Type B pancreatic cell (in vitro differentiated cells): ENCODE data around the gene CDH24. TPM values are rescaled to one million over a fixed set of nuclear protein-coding genes. Genes with fewer than 3 reads are reported as not detected.
A peak's percentile ranks its signal among the peaks of the same experiment; 100 is the strongest.

ENCODE experiments used
- DNase-seq: peaks from one replicate; pipeline ENCODE4 v3.0.0; 2021; ENCODE audit warnings: mixed read lengths; ENCODE audit not compliant: unreplicated experiment; ENCODE audit errors: extremely low spot score
- H3K27ac Mint-ChIP-seq: 2 replicates; pipeline ENCODE4 v1.8.0; 2021; ENCODE audit warnings: mild to moderate bottlenecking, mixed read lengths
- H3K27me3 Mint-ChIP-seq: 2 replicates; pipeline ENCODE4 v1.8.0; 2021; ENCODE audit warnings: mixed read lengths
- H3K36me3 Mint-ChIP-seq: 2 replicates; pipeline ENCODE4 v1.8.0; 2021; ENCODE audit warnings: mixed read lengths
- H3K4me1 Mint-ChIP-seq: one replicate; pipeline ENCODE4 v1.8.0; 2021; ENCODE audit warnings: mixed read lengths; ENCODE audit not compliant: unreplicated experiment
- H3K4me3 Mint-ChIP-seq: 2 replicates; pipeline ENCODE4 v1.8.0; 2021; ENCODE audit warnings: mild to moderate bottlenecking, mixed read lengths
- H3K9me3 Mint-ChIP-seq: 2 replicates; pipeline ENCODE4 v1.8.0; 2021; ENCODE audit warnings: mixed read lengths
- CTCF ChIP-seq: fragments of 200-600 bp; sonication (generic); conservative IDR thresholded peaks from 2 replicates; pipeline ENCODE4 v1.5.0; 2021; ENCODE audit warnings: antibody characterized with exemption, mild to moderate bottlenecking
- total RNA-seq: library from RNA; stranded (reverse); gene quantifications from 2 replicates; pipeline ENCODE4 v1.2.1, GENCODE V29; 2021; ENCODE audit warnings: low replicate concordance

CDH24 gene
- total RNA-seq, 1 donor from 2014 or later = 20.4 TPM

GRCh38 chr14:23099212-23099861 is 42.0 kb upstream of the CDH24 start:
- Mint-ChIP-seq H3K27me3 (peaks cover 9% of the 10 kb centered on the region), H3K27ac (no peak overlapping the region), H3K4me1 (peaks cover 13% of the 10 kb centered on the region), H3K4me3 (peak overlapping the region; percentile 46), H3K36me3 (peaks cover 17% of the 10 kb centered on the region), H3K9me3 (no peaks in the 10 kb centered on the region)
- no peak for DNase-seq
- TF ChIP-seq CTCF = no peak

GRCh38 chr14:23097786-23098185 is 40.5 kb upstream of the CDH24 start:
- no peaks in the 10 kb centered on the region for H3K27me3 Mint-ChIP-seq
- H3K4me1 Mint-ChIP-seq = peaks cover 11% of the 10 kb centered on the region
- H3K4me3 Mint-ChIP-seq = peak overlapping the region; percentile 48
- H3K9me3 Mint-ChIP-seq = no peaks in the 10 kb centered on the region
- no peak for TF ChIP-seq CTCF
- H3K36me3 Mint-ChIP-seq = peaks cover 17% of the 10 kb centered on the region
- DNase-seq = no peak
- no peak overlapping the region for H3K27ac Mint-ChIP-seq

DNA sequence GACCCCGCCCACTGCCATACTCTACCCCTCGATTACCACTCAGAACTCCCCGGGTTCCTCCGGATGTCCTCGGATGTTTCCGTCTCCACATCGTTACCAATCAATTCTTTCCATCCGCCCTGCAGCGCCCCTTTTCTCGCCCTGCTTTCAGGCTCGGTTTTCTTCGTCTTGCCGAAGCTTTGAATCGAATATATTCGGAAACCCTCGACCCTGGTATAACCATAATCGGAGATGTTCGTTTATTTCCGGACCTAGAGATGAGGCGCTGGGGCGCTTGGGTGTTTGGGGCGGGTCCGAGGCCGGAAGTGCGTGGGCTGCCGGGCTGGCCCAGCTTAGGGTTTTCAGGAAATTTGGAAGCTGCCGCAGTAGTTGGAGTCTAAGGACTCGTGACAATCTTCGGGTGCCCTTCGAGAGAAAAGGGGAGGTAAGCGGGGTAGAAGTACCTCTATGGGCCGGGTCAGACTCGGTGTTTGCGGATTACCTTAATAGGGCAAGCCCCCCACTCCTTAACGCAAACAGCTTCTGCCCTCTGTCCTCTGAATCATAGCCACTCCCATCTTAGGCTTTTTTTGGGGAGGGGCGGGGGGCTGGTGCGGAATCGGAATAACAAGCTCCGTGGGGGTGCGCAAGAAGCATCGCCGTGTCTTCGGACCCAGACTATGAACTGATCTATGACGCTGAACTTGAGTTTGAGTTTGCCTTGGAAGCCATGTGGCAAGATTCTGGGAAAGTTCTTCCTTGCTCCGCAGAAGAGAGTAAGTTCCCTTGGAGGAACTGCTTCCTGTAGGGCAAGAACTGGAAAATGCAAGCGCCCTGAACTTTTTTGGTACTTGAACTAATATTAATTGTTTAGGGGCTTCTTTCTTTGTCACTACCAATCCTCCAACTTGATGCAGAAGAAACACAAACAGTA is 38.1 kb upstream of the CDH24 start, which contains the start of gene C14orf119:
TSS of gene C14orf119 (plus strand) at position 310 of the 913 bp plus-strand sequence. CDS start 2,154 bp downstream, outside the sequence.
- peaks cover 15% of the 10 kb centered on the region for H3K4me1 Mint-ChIP-seq
- DNase-seq = peak; percentile 99
- H3K27ac Mint-ChIP-seq = no peak within 1 kb of the TSS
- H3K27me3 Mint-ChIP-seq = no peaks in the 10 kb centered on the region
- H3K9me3 Mint-ChIP-seq = no peaks in the 10 kb centered on the region
- peaks cover 23% of the 10 kb centered on the region for H3K36me3 Mint-ChIP-seq
- TF ChIP-seq CTCF = no peak
- H3K4me3 Mint-ChIP-seq = no peak within 1 kb of the TSS

GRCh38 chr14:23094666-23095195 is 37.4 kb upstream of the CDH24 start, which contains the start of gene ACIN1:
TSS of gene ACIN1 (minus strand) at chr14:23095136. CDS start at chr14:23095112, 24 bp downstream.
- no peaks in the 10 kb centered on the region for H3K9me3 Mint-ChIP-seq
- H3K4me3 Mint-ChIP-seq = no peak within 1 kb of the TSS
- H3K27me3 Mint-ChIP-seq = no peaks in the 10 kb centered on the region
- TF ChIP-seq CTCF = no peak
- no peak within 1 kb of the TSS for H3K27ac Mint-ChIP-seq
- no peak for DNase-seq
- peaks cover 15% of the 10 kb centered on the region for H3K4me1 Mint-ChIP-seq
- peaks cover 30% of the 10 kb centered on the region for H3K36me3 Mint-ChIP-seq

GRCh38 chr14:23093991-23094665 is 36.8 kb upstream of the CDH24 start:
- peak; percentile 81 for DNase-seq
- peak; percentile 44 for TF ChIP-seq CTCF
- peaks cover 33% of the 10 kb centered on the region for H3K36me3 Mint-ChIP-seq
- H3K27ac Mint-ChIP-seq = no peak overlapping the region
- peaks cover 15% of the 10 kb centered on the region for H3K4me1 Mint-ChIP-seq
- no peaks in the 10 kb centered on the region for H3K27me3 Mint-ChIP-seq
- no peak overlapping the region for H3K4me3 Mint-ChIP-seq
- H3K9me3 Mint-ChIP-seq = no peaks in the 10 kb centered on the region
